HG03060 (cell line): Measurements from ENCODE around the gene SPANXA2.
"Not testable (repeated sequence)": the region's sequence is repeated elsewhere in the genome, so short reads cannot be mapped to it uniquely, and the experiment has no call there.

Source experiments
- ATAC-seq: cut with Tn5 transposase; IDR thresholded peaks from one replicate; pipeline ENCODE4 v1.9.1; 2021; ENCODE audit warnings: low read depth, moderate number of reproducible peaks; ENCODE audit not compliant: unreplicated experiment

SPANXA2 gene

GRCh38 chrX:141589408-141589807 lies at the start of gene SPANXA2:
Gene SPANXA2, plus strand, starts transcription at chrX:141589708. Its CDS starts 60 bp downstream, at chrX:141589768.
- not testable (repeated sequence) for ATAC-seq

- not testable (repeated sequence) for ATAC-seq
Observed at GRCh38 chrX:141542551-141542950, 47.0 kb upstream of the SPANXA2 start.

GRCh38 chrX:141584638-141585037 lies 4.9 kb upstream of the SPANXA2 start, which contains the start of gene SPANXA1:
Gene SPANXA1, minus strand, starts transcription at chrX:141584738. Its CDS starts 60 bp downstream, at chrX:141584678.
- not testable (repeated sequence) for ATAC-seq

GRCh38 chrX:141609111-141609510 lies 19.6 kb downstream of the SPANXA2 start:
- no peak for ATAC-seq

GRCh38 chrX:141619336-141619735 lies 29.8 kb downstream of the SPANXA2 start:
- ATAC-seq = no peak

GRCh38 chrX:141632124-141632523 lies 42.6 kb downstream of the SPANXA2 start:
- ATAC-seq = no peak

- no peak for ATAC-seq
Observed at GRCh38 chrX:141638550-141638949, 49.0 kb downstream of the SPANXA2 start.
